ENCODE data around the gene HDAC1.
A peak's percentile ranks its signal among the peaks of the same experiment; 100 is the strongest.

Gene HDAC1

DNA sequence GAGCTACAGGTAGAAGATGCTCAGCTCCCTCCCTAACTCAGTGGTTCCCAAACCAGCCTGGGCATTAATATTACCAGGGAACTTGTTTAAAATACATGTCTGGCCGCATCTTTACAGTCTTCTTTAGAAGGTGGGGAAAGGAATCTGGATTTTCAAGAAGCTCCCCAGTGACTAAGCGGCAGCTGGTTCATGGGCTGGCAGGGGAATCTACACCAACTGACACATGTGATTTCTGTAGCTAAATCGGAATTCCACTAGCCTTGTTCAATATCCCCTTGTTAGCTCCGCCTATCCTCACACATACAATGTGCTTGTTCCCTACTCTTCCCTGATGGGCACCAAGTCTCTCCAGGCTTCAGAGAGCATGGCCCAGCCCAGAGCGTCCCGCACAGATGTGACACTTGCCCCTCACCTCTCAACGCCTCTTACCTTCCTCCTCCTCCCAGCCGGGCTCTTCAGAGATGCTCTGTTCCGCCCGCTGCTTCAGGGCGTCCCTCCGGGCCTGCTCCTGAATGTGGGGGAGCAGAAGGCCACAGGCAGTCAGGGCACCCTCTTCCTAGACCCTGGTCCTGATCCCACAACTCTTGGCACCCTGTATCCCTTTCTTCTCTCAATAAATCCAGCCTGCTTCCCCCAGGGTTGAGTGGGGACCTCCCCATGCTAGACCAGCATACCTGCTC lies 85.8 kb downstream of the HDAC1 start:
- peak in 2 of 3 donors; percentile 39 to 53 for DNase-seq

DNA sequence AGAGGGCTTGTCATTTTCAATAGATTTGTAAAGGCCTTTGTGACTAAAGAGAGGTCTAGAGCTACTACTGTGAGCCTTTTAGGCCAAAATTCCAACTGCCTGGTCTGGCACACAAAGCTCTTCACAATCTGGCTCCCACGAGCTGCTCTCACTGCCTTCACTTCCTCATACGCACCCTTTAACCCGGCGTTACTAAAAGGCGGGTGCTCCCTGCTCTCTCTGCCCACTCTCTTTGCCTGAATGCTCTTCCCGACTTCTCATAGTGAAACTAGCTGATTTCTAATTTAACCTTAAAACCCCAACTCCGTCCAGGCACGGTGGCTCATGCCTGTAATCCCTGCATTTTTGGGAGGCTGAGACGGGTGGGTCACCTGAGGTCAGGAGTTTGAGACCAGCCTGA lies 88.2 kb downstream of the HDAC1 start:
- DNase-seq, result no peak
